Stimulated activated CD8-positive, alpha-beta memory T cell treated with anti-CD3 and anti-CD28 coated beads, Interleukin-4, amount 100 ng/mL, for 4 hours (primary cell): ENCODE data around the gene TRIM40.

Experiments used
- DNase-seq, 2 donors: peaks; one replicate each; pipeline ENCODE4 v3.0.0-alpha.2; 2020; ENCODE audit warnings: low read depth in 2 of 2, low spot score in 1 of 2

Gene TRIM40

GRCh38 chr6:30135757-30136156 is at the start of gene TRIM40:
Gene TRIM40 (plus strand): TSS chr6:30136140. CDS start chr6:30137037, 897 bp downstream.
- DNase-seq: no peak

- DNase-seq: no peak
Measured at GRCh38 chr6:30087876-30088275, 48.1 kb upstream of the TRIM40 start.

GRCh38 chr6:30091577-30092381 is 44.2 kb upstream of the TRIM40 start:
- DNase-seq: no peak

- DNase-seq: no peak
Measured at GRCh38 chr6:30092852-30093543, 42.9 kb upstream of the TRIM40 start.

- DNase-seq: no peak
Measured at GRCh38 chr6:30093951-30094661, 41.8 kb upstream of the TRIM40 start.

GRCh38 chr6:30096829-30097228 is 39.1 kb upstream of the TRIM40 start:
- DNase-seq: no peak

GRCh38 chr6:30097902-30098768 is 37.8 kb upstream of the TRIM40 start:
- no peak for DNase-seq

- no peak for DNase-seq
Measured at GRCh38 chr6:30100154-30100553, 35.8 kb upstream of the TRIM40 start.

- DNase-seq: no peak
Measured at GRCh38 chr6:30100585-30101443, 35.1 kb upstream of the TRIM40 start.

- peak in 1 of 2 donors; percentile 39 for DNase-seq
Measured at GRCh38 chr6:30101444-30102413, 34.2 kb upstream of the TRIM40 start.

- no peak for DNase-seq
Measured at GRCh38 chr6:30102414-30102969, 33.4 kb upstream of the TRIM40 start.

- DNase-seq: peak; percentile 70 to 71
Measured at GRCh38 chr6:30102970-30103871, 32.7 kb upstream of the TRIM40 start.

- DNase-seq: no peak
Measured at GRCh38 chr6:30103872-30104179, 32.1 kb upstream of the TRIM40 start.

- no peak for DNase-seq
Measured at GRCh38 chr6:30104661-30105060, 31.3 kb upstream of the TRIM40 start.

- DNase-seq: no peak
Measured at GRCh38 chr6:30111266-30111856, 24.6 kb upstream of the TRIM40 start.

GRCh38 chr6:30112402-30112994 is 23.4 kb upstream of the TRIM40 start:
- DNase-seq: no peak
